SU-DHL-6 (cell line): ENCODE results near the gene GLO1.

Source experiments
- H2AFZ ChIP-seq: fragments of 200-600 bp; sonication (generic); 2 replicates; pipeline ENCODE4 v1.6.1; 2014; ENCODE audit warnings: low read depth, mild to moderate bottlenecking, moderate library complexity, mixed read lengths, antibody characterized with exemption, low read length; ENCODE audit not compliant: severe bottlenecking
- H3F3A ChIP-seq: fragments of 200-600 bp; shearing (Covaris generic); 2 replicates; pipeline ENCODE4 v1.6.0; 2016; ENCODE audit warnings: antibody characterized with exemption, mild to moderate bottlenecking; ENCODE audit not compliant: insufficient read depth
- H3K27ac ChIP-seq: fragments of 200-600 bp; sonication (generic); 2 replicates; pipeline ENCODE4 v1.5.1; 2016; ENCODE audit warnings: low read depth, mild to moderate bottlenecking, low read length, moderate library complexity, mixed read lengths
- H3K27me3 ChIP-seq: fragments of 200-600 bp; sonication (generic), shearing (Covaris generic); 2 replicates; pipeline ENCODE4 v1.6.0; 2014; ENCODE audit warnings: mild to moderate bottlenecking, low read length
- H3K36me3 ChIP-seq: fragments of 200-600 bp; sonication (generic); 2 replicates; pipeline ENCODE4 v1.6.1; 2014; ENCODE audit warnings: mild to moderate bottlenecking, low read length, mixed read lengths
- H3K4me2 ChIP-seq: fragments of 300-600, 200-600 bp; shearing (Covaris generic), sonication (generic); 2 replicates; pipeline ENCODE4 v1.6.0; 2014; ENCODE audit warnings: low read length, low read depth, mild to moderate bottlenecking; ENCODE audit not compliant: poor library complexity, severe bottlenecking
- H3K4me3 ChIP-seq: fragments of 200-600 bp; sonication (generic); 2 replicates; pipeline ENCODE4 v1.5.1; 2014; ENCODE audit warnings: antibody characterized with exemption, low read length, mild to moderate bottlenecking, mixed read lengths; ENCODE audit not compliant: insufficient read depth, poor library complexity, severe bottlenecking
- H3K79me2 ChIP-seq: fragments of 200-600 bp; sonication (generic); 2 replicates; pipeline ENCODE4 v1.6.1; 2014; ENCODE audit warnings: mild to moderate bottlenecking, low read length, moderate library complexity; ENCODE audit not compliant: insufficient read depth
- H3K9ac ChIP-seq: fragments of 200-600 bp; sonication (generic); 2 replicates; pipeline ENCODE4 v1.7.0; 2014; ENCODE audit warnings: mild to moderate bottlenecking, low read length
- H3K9me2 ChIP-seq: fragments of 200-600 bp; sonication (generic); replicated peaks from 2 replicates; pipeline ENCODE4 v1.6.1; 2014; ENCODE audit warnings: low read length; ENCODE audit not compliant: insufficient read depth
- H3K9me3 ChIP-seq: fragments of 200-600 bp; sonication (generic); 2 replicates; pipeline ENCODE4 v1.6.1; 2014; ENCODE audit warnings: low read length, mixed read lengths; ENCODE audit not compliant: insufficient read depth
- H4K20me1 ChIP-seq: fragments of 200-600 bp; sonication (generic); 2 replicates; pipeline ENCODE4 v1.6.1; 2014; ENCODE audit warnings: low read depth, mild to moderate bottlenecking, antibody characterized with exemption, low read length, moderate library complexity, mixed read lengths
- CTCF ChIP-seq: fragments of 200-600 bp; sonication (generic); IDR thresholded peaks from one replicate; pipeline ENCODE4 v1.5.1; 2017; ENCODE audit warnings: antibody characterized with exemption, mild to moderate bottlenecking, low read length, moderate library complexity; ENCODE audit not compliant: insufficient read depth, poor library complexity, severe bottlenecking
- EZH2phosphoT487 ChIP-seq: fragments of 200-600 bp; sonication (generic), shearing (Covaris generic); conservative IDR thresholded peaks from 2 replicates; pipeline ENCODE4 v1.6.1; 2018; ENCODE audit warnings: mild to moderate bottlenecking, antibody characterized with exemption, low read length, moderate library complexity, mixed read lengths

GLO1 gene

GRCh38 chr6:38708496-38708895 is 5.6 kb upstream of the GLO1 start:
- no peak overlapping the region for H3K9ac ChIP-seq

GRCh38 chr6:38705924-38706323 is 3.0 kb upstream of the GLO1 start:
- Histone ChIP-seq H3F3A (no peaks in the 10 kb centered on the region; the same call in 1 of the 2 replicates), H3K27ac (no peak overlapping the region), H3K9me3 (no peaks in the 10 kb centered on the region), H3K9ac (no peak overlapping the region), H3K79me2 (peaks cover 18% of the 10 kb centered on the region), H3K9me2 (no peaks in the 10 kb centered on the region), H3K27me3 (no peaks in the 10 kb centered on the region), H3K4me2 (no peak overlapping the region), H4K20me1 (no peaks in the 10 kb centered on the region), H3K4me3 (no peak overlapping the region), H3K36me3 (peaks cover 8% of the 10 kb centered on the region), H2AFZ (no peak overlapping the region)
- TF ChIP-seq CTCF, result no peak

More at GRCh38 chr6:38708496-38708895, 5.6 kb upstream of the GLO1 start:
- no peak overlapping the region for H3K4me3 ChIP-seq
- no peak overlapping the region for H2AFZ ChIP-seq
- no peaks in the 10 kb centered on the region for H3K36me3 ChIP-seq
- TF ChIP-seq EZH2phosphoT487 (no peak), CTCF (no peak)
- H3K79me2 ChIP-seq, result no peaks in the 10 kb centered on the region
- no peaks in the 10 kb centered on the region for H3K9me3 ChIP-seq
- no peaks in the 10 kb centered on the region for H3K27me3 ChIP-seq
- no peaks in the 10 kb centered on the region for H4K20me1 ChIP-seq
- no peaks in the 10 kb centered on the region for H3K9me2 ChIP-seq
- no peak overlapping the region for H3K27ac ChIP-seq
- no peaks in the 10 kb centered on the region for H3F3A ChIP-seq
- H3K4me2 ChIP-seq, result no peak overlapping the region

GRCh38 chr6:38703949-38704590 is 1.1 kb upstream of the GLO1 start:
- peaks cover 28% of the 10 kb centered on the region for H3K79me2 ChIP-seq
- H3K4me3 ChIP-seq, result no peak overlapping the region
- TF ChIP-seq CTCF (no peak), EZH2phosphoT487 (no peak)
- no peak overlapping the region for H3K9ac ChIP-seq
- peak overlapping the region; percentile 77 for H3K4me2 ChIP-seq
- H3F3A ChIP-seq, result no peaks in the 10 kb centered on the region; the same call in 1 of the 2 replicates
- H3K9me2 ChIP-seq, result no peaks in the 10 kb centered on the region
- H3K27me3 ChIP-seq, result no peaks in the 10 kb centered on the region
- peaks cover 6% of the 10 kb centered on the region; the same call in 1 of the 2 replicates for H3K9me3 ChIP-seq
- no peaks in the 10 kb centered on the region for H4K20me1 ChIP-seq
- H3K36me3 ChIP-seq, result peaks cover 16% of the 10 kb centered on the region
- H2AFZ ChIP-seq, result peak overlapping the region; percentile 88
- no peak overlapping the region for H3K27ac ChIP-seq
